ENCODE measurements around the gene DNAH7. TPM values are rescaled to one million over a fixed set of nuclear protein-coding genes. Genes with fewer than 3 reads are reported as not detected.

DNAH7 gene
- total and polyA plus RNA-seq, 2 donors from 2014 or later: 3.8 to 15.7 TPM

- no peaks in the 10 kb centered on the region for H3K36me3 ChIP-seq (ENCODE audit: control insufficient read depth in 2 of 3, insufficient read depth in 3 of 3, low read length in 3 of 3)
- intact Hi-C loops (cut with DNase I): no loop called here
- no peaks in the 10 kb centered on the region for H3K9me3 ChIP-seq (ENCODE audit: control insufficient read depth in 2 of 3, insufficient read depth in 1 of 3, low read length in 3 of 3)
- no peak overlapping the region for H3K27ac ChIP-seq (ENCODE audit: low read depth in 2 of 2, low read length in 2 of 2)
- H3K9ac ChIP-seq (ENCODE audit: low read length in 3 of 3): no peak overlapping the region
- TF ChIP-seq, protein P1, sequence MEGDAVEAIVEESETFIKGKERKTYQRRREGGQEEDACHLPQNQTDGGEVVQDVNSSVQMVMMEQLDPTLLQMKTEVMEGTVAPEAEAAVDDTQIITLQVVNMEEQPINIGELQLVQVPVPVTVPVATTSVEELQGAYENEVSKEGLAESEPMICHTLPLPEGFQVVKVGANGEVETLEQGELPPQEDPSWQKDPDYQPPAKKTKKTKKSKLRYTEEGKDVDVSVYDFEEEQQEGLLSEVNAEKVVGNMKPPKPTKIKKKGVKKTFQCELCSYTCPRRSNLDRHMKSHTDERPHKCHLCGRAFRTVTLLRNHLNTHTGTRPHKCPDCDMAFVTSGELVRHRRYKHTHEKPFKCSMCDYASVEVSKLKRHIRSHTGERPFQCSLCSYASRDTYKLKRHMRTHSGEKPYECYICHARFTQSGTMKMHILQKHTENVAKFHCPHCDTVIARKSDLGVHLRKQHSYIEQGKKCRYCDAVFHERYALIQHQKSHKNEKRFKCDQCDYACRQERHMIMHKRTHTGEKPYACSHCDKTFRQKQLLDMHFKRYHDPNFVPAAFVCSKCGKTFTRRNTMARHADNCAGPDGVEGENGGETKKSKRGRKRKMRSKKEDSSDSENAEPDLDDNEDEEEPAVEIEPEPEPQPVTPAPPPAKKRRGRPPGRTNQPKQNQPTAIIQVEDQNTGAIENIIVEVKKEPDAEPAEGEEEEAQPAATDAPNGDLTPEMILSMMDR (IDR thresholded peaks at IDR 0.05; ENCODE audit: borderline replicate concordance, extremely low read depth, insufficient read depth): no peak
- H3K4me1 ChIP-seq (ENCODE audit: control insufficient read depth in 2 of 3, insufficient read depth in 2 of 3, low read depth in 1 of 3, low read length in 3 of 3): no peaks in the 10 kb centered on the region
- H3K4me3 ChIP-seq (ENCODE audit: low read length in 3 of 3): no peak overlapping the region
- no peak for FAIRE-seq
- DNase-seq: no peak
- H3K27me3 ChIP-seq (ENCODE audit: control insufficient read depth, insufficient read depth, low read length): no peaks in the 10 kb centered on the region
Observed at GRCh38 chr2:196083601-196084000, 15.0 kb upstream of the DNAH7 start.

GRCh38 chr2:196080526-196080925 lies 11.9 kb upstream of the DNAH7 start:
- TF ChIP-seq, protein P1 (IDR thresholded peaks at IDR 0.05; ENCODE audit: borderline replicate concordance, extremely low read depth, insufficient read depth): no peak
- Histone ChIP-seq H3K27ac (ENCODE audit: low read depth in 2 of 2, low read length in 2 of 2) (no peak overlapping the region), H3K36me3 (ENCODE audit: control insufficient read depth in 2 of 3, insufficient read depth in 3 of 3, low read length in 3 of 3) (no peaks in the 10 kb centered on the region), H3K27me3 (ENCODE audit: control insufficient read depth, insufficient read depth, low read length) (no peaks in the 10 kb centered on the region), H3K9ac (ENCODE audit: low read length in 3 of 3) (no peak overlapping the region), H3K9me3 (ENCODE audit: control insufficient read depth in 2 of 3, insufficient read depth in 1 of 3, low read length in 3 of 3) (no peaks in the 10 kb centered on the region), H3K4me3 (ENCODE audit: low read length in 3 of 3) (no peak overlapping the region), H3K4me1 (ENCODE audit: control insufficient read depth in 2 of 3, insufficient read depth in 2 of 3, low read depth in 1 of 3, low read length in 3 of 3) (no peaks in the 10 kb centered on the region)
- FAIRE-seq (no peak), DNase-seq (no peak)
- intact Hi-C loops (cut with DNase I): no loop called here

DNA sequence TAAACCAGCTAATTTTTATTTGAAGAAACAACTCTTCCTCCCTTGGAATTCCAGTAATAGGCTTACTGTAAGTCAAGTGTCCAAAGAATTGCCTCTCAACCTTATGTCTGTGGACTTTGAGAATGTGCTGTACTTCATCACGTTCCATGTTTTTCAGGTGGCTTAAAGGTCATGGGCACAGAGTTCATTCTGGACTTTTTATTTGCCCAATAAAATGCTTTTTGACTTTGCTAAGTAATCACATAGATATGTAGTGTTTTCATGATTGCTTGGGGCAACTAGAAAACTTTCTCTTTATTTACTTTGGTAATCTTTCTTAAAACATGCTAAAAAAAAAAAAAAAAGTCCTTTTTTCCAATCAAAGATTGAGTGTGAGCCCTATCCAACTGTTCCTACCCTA lies 10.4 kb upstream of the DNAH7 start:
- DNase-seq: no peak
- Histone ChIP-seq H3K27me3 (ENCODE audit: control insufficient read depth, insufficient read depth, low read length) (no peaks in the 10 kb centered on the region), H3K9ac (ENCODE audit: low read length in 3 of 3) (no peak overlapping the region), H3K36me3 (ENCODE audit: control insufficient read depth in 2 of 3, insufficient read depth in 3 of 3, low read length in 3 of 3) (no peaks in the 10 kb centered on the region), H3K9me3 (ENCODE audit: control insufficient read depth in 2 of 3, insufficient read depth in 1 of 3, low read length in 3 of 3) (no peaks in the 10 kb centered on the region), H3K4me3 (ENCODE audit: low read length in 3 of 3) (no peak overlapping the region), H3K4me1 (ENCODE audit: control insufficient read depth in 2 of 3, insufficient read depth in 2 of 3, low read depth in 1 of 3, low read length in 3 of 3) (no peaks in the 10 kb centered on the region), H3K27ac (ENCODE audit: low read depth in 2 of 2, low read length in 2 of 2) (no peak overlapping the region)
- intact Hi-C loops (cut with DNase I): no loop called here
- FAIRE-seq: no peak
- TF ChIP-seq, protein P1 (IDR thresholded peaks at IDR 0.05; ENCODE audit: borderline replicate concordance, extremely low read depth, insufficient read depth): no peak

DNA sequence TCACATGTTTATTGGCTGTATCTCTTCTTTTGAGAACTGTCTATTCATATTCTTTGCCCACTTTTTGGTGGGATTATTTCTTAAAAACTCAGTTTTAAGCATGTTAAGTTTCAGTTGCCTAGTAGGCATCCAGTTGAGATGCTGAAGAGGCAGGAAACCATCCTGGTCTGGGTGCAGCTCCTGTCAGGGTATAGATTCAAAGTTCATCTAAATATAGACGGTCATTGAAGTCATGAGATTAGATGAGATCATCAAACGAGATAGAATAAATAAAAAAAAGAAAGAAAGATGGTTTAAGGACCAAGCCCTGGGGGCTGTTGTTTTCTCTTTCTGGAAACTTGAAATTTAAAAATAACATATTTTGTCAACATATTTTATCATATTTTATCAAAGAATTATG lies 9.2 kb upstream of the DNAH7 start:
- Histone ChIP-seq H3K27me3 (ENCODE audit: control insufficient read depth, insufficient read depth, low read length) (no peaks in the 10 kb centered on the region), H3K36me3 (ENCODE audit: control insufficient read depth in 2 of 3, insufficient read depth in 3 of 3, low read length in 3 of 3) (no peaks in the 10 kb centered on the region), H3K27ac (ENCODE audit: low read depth in 2 of 2, low read length in 2 of 2) (no peak overlapping the region), H3K4me1 (ENCODE audit: control insufficient read depth in 2 of 3, insufficient read depth in 2 of 3, low read depth in 1 of 3, low read length in 3 of 3) (no peaks in the 10 kb centered on the region), H3K4me3 (ENCODE audit: low read length in 3 of 3) (no peak overlapping the region), H3K9me3 (ENCODE audit: control insufficient read depth in 2 of 3, insufficient read depth in 1 of 3, low read length in 3 of 3) (no peaks in the 10 kb centered on the region), H3K9ac (ENCODE audit: low read length in 3 of 3) (no peak overlapping the region)
- DNase-seq: no peak
- FAIRE-seq: no peak
- intact Hi-C loops (cut with DNase I): no loop called here
- TF ChIP-seq, protein P1 (IDR thresholded peaks at IDR 0.05; ENCODE audit: borderline replicate concordance, extremely low read depth, insufficient read depth): no peak

Measured in kidney (tissue), 14 donors.